ENCODE results near the gene FRAT2.

Gene FRAT2, protein sequence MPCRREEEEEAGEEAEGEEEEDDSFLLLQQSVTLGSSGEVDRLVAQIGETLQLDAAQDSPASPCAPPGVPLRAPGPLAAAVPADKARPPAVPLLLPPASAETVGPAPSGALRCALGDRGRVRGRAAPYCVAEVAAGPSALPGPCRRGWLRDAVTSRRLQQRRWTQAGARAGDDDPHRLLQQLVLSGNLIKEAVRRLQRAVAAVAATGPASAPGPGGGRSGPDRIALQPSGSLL

GRCh38 chr10:97334370-97335175 is at the start of gene FRAT2:
TSS of gene FRAT2 (minus strand) at chr10:97334729. CDS start at chr10:97334572, 157 bp downstream.
- peak; percentile 97 for DNase-seq (ENCODE audit: low read depth in 1 of 2, low spot score in 1 of 2)
- in situ Hi-C loops (cut with HindIII; ENCODE audit: low pct_unique_long_range_greater_than_20kb, low sequenced_read_pairs): no loop called here
- peak; percentile 66; the same call in 1 of the 2 replicates for TF ChIP-seq JUND (IDR thresholded peaks at IDR 0.05; ENCODE audit: low read depth)

DNA sequence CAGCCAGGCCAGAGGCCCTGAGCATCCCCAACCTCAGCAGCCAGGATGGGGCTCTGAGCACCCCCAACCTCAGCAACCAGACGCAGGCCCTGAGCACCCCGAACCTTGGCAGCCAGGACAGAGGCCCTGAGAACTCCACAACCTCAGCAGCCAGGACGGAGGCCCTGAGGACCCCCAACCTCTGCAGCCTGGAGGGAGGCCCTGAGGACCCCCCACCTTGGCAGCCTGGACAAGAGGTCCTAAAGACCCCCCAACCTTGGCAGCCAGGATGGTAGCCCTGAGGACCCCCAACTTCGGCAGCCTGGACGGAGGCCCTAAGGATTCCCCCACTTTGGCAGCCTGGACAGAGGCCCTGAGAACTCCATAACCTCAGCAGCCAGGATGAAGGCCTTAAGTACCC is 49.6 kb upstream of the FRAT2 start:
- no peak for DNase-seq (ENCODE audit: low read depth in 1 of 2, low spot score in 1 of 2)
- in situ Hi-C loops (cut with HindIII; ENCODE audit: low pct_unique_long_range_greater_than_20kb, low sequenced_read_pairs): no loop called here
- no peak for TF ChIP-seq JUND (IDR thresholded peaks at IDR 0.05; ENCODE audit: low read depth)

GRCh38 chr10:97383159-97383558 is 48.6 kb upstream of the FRAT2 start:
- TF ChIP-seq JUND (IDR thresholded peaks at IDR 0.05; ENCODE audit: low read depth): no peak
- DNase-seq (ENCODE audit: low read depth in 1 of 2, low spot score in 1 of 2): no peak
- in situ Hi-C loops (cut with HindIII; ENCODE audit: low pct_unique_long_range_greater_than_20kb, low sequenced_read_pairs): no loop called here

DNA sequence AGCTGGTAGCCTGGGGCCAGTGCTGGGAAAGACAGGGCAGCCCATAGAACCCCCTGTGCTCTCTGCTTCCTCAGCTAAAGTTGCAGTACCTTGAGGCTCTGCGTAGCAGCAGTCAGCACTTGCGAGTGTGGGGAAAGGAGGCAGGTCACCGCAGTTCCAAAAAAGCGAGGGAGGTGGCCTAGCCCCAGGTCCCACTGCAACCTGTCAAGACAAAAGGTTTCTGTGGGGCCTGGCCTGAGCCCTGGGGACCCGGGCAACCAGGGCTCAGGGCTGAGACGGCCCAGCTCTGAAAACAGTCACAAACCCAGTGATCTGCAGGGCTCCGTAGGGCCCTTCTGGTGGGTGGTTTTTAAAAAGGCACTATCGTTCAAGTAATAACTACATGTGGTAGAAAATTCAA is 47.1 kb upstream of the FRAT2 start:
- no peak for TF ChIP-seq JUND (IDR thresholded peaks at IDR 0.05; ENCODE audit: low read depth)
- DNase-seq (ENCODE audit: low read depth in 1 of 2, low spot score in 1 of 2): no peak
- in situ Hi-C loops (cut with HindIII; ENCODE audit: low pct_unique_long_range_greater_than_20kb, low sequenced_read_pairs): no loop called here

DNA sequence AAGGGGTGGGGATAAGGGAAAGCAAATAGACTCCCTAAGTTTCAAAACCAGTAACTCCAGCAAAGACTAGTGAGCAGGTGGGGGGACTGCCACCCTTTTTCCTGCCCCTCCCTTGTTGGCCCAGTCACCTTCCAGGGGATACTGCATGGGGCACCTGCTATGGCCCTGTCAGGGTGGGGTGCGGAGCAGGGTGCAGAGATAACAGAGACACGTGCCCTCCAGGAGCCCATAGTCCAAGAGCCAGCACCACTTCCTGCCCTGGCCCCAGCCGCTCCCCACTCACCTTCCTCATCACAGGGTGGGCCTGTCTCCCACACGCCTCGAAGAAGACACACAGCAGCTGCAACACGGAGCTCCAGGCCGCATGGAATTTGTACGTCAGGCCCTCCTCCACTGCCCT is 46.0 kb upstream of the FRAT2 start:
- in situ Hi-C loops (cut with HindIII; ENCODE audit: low pct_unique_long_range_greater_than_20kb, low sequenced_read_pairs): no loop called here
- no peak for TF ChIP-seq JUND (IDR thresholded peaks at IDR 0.05; ENCODE audit: low read depth)
- no peak for DNase-seq (ENCODE audit: low read depth in 1 of 2, low spot score in 1 of 2)

DNA sequence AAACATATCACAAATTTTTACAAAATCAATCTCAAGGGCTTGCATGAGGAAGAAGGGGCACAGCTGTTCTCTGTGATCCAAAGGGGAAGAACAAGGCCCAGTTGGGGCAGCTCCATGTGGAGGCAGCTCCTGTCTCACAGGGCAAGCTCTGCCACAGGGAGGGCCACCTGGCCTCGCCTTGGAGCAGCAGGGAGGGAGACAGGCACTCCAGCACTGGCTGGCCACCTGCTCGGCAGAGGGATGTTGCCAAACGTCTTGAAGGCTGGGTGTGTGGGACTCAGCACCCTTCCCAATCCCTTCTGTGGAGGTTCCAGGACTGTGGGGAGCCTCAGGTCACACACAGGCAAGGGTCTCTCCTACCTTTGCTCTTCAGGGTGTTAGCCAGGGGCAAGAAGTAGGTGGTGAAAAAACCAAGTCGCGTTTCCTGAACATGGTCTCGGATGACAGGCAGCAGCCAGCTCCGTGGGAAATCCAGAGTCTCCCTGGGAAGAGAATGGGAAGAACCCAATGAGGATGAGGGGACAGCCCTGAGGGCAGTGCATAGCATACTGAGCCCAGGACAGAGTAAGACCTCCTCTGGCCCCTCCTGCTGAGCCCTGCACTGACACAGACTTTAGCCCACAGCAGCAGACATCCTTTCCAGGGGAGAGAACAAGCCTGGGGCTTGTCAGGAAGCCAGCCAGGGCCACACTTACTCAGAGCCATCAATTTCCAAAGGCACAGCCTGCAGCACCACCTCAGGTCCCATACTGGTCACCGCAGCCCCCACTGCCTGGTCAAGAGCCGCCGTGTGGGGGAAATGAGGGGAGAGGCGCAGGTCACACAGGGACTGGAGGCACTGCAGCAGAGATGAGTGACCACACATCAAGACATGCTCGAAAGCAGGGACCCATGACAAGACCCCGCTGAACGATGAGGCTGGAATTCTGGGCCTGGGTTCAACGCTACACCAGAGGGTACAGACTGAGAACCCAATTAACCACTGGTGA is 44.7 kb upstream of the FRAT2 start:
- no peak for DNase-seq (ENCODE audit: low read depth in 1 of 2, low spot score in 1 of 2)
- no peak for TF ChIP-seq JUND (IDR thresholded peaks at IDR 0.05; ENCODE audit: low read depth)
- in situ Hi-C loops (cut with HindIII; ENCODE audit: low pct_unique_long_range_greater_than_20kb, low sequenced_read_pairs): no loop called here

DNA sequence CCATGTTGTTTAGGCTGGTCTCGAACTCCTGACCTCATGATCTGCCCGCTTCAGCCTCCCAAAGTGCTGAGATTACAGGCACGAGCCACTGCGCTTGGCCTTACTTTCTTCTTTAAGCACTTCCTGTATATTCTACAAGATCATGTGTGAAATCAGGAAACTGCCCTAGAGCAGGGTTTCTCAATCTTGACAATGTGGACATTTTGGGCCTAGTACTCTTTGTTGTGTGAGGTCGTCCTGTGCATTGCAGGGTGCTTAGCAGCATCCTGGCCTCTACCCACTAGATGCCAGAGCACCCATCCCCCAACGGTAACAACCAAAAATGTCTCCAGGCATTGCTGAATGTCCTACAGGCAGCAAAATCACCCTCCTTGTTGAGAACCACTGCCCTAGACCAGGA is 41.9 kb upstream of the FRAT2 start:
- in situ Hi-C loops (cut with HindIII; ENCODE audit: low pct_unique_long_range_greater_than_20kb, low sequenced_read_pairs): no loop called here
- DNase-seq (ENCODE audit: low read depth in 1 of 2, low spot score in 1 of 2): peak in 1 of 2 experiments; percentile 11
- no peak for TF ChIP-seq JUND (IDR thresholded peaks at IDR 0.05; ENCODE audit: low read depth)

DNA sequence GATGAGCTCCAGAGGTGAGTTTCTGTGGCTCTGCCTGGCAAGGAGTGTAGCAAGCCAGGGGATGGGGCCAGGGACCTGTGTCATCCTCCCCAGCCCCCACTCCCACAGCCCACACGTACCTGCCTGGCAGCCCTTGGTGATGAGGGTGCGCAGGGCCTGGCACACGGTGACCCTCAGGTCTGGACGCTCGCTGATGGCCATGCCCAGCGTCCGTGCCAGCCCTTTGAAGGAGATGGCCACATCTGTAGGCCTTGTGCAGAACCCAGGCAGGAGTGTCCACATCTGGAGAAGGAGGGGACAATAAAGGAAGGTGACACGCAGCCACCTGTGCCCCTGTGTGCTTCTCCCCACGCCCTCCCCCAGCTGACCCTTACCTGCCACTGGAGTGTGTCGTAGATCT is 38.9 kb upstream of the FRAT2 start:
- TF ChIP-seq JUND (IDR thresholded peaks at IDR 0.05; ENCODE audit: low read depth): no peak
- in situ Hi-C loops (cut with HindIII; ENCODE audit: low pct_unique_long_range_greater_than_20kb, low sequenced_read_pairs): no loop called here
- no peak for DNase-seq (ENCODE audit: low read depth in 1 of 2, low spot score in 1 of 2)

- no peak for TF ChIP-seq JUND (IDR thresholded peaks at IDR 0.05; ENCODE audit: low read depth)
- DNase-seq (ENCODE audit: low read depth in 1 of 2, low spot score in 1 of 2): no peak
- in situ Hi-C loops (cut with HindIII; ENCODE audit: low pct_unique_long_range_greater_than_20kb, low sequenced_read_pairs): no loop called here
These were observed 37.8 kb upstream of the FRAT2 start for GRCh38 chr10:97372233-97372875.

DNA sequence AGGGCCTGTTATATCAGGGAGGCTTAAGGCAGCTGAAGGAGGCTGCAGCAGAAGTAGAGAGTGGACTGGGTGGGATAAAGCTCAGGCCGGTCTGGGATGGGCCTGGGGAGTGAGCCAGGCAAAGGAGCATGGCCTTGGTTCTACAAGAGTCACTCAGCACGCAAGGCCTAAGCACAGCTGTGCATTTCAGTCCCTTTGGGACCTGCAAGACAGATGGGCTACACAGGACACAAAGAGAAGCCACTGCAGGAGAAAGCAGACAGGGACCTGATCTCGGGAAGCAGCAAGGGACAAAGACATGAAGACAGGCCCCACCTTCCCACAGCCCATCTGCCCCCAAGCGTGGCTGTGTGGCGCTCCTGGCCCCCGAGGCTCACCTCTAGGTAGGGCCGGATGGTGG is 37.2 kb upstream of the FRAT2 start:
- DNase-seq (ENCODE audit: low read depth in 1 of 2, low spot score in 1 of 2): no peak
- TF ChIP-seq JUND (IDR thresholded peaks at IDR 0.05; ENCODE audit: low read depth): no peak

DNA sequence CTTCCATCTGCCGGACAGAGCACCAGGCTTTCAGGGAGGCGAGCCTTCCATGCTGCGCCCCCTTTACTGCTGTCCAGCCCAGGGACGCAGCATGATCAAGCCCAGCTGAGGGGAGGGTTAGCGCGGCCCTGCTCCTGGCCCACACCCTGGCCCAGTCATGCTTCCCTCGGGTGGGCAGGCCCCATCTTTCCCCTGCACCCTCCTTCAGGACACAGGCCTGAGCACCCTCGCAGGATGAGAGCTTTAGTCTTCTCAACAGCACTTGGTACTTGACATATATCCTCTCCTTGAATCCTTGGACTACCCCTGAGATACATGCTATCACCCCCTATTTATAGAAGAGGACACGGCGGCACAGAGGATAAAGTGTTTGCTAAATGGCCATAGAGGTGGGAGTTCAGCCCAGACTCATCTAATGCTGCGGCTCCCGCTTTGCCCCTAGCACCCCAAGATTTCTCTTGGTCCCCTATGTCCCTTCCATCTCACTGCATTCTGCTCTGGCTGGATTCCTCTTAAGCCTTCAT is 32.7 kb upstream of the FRAT2 start:
- TF ChIP-seq JUND (IDR thresholded peaks at IDR 0.05; ENCODE audit: low read depth): no peak
- no peak for DNase-seq (ENCODE audit: low read depth in 1 of 2, low spot score in 1 of 2)
- in situ Hi-C loops (cut with HindIII; ENCODE audit: low pct_unique_long_range_greater_than_20kb, low sequenced_read_pairs): no loop called here

More for the DNA sequence above, 37.2 kb upstream of the FRAT2 start:
- in situ Hi-C loops (cut with HindIII; ENCODE audit: low pct_unique_long_range_greater_than_20kb, low sequenced_read_pairs): no loop called here

GRCh38 chr10:97366572-97366971 is 32.0 kb upstream of the FRAT2 start:
- no peak for DNase-seq (ENCODE audit: low read depth in 1 of 2, low spot score in 1 of 2)
- TF ChIP-seq JUND (IDR thresholded peaks at IDR 0.05; ENCODE audit: low read depth): no peak
- in situ Hi-C loops (cut with HindIII; ENCODE audit: low pct_unique_long_range_greater_than_20kb, low sequenced_read_pairs): no loop called here
